Parathyroid adenoma (tissue), 2 donors: ENCODE measurements around the gene CLECL1.
"Not testable (repeated sequence)": the region's sequence is repeated elsewhere in the genome, so short reads cannot be mapped to it uniquely, and the experiment has no call there.

ENCODE experiments used
- H2AFZ ChIP-seq: fragments of 300-600 bp; sonication (generic); one replicate; pipeline ENCODE4 v1.7.0; 2017; ENCODE audit warnings: antibody characterized with exemption, mild to moderate bottlenecking
- H3K27ac ChIP-seq: fragments of 300-600 bp; sonication (generic); one replicate; pipeline ENCODE4 v1.7.0; 2017
- H3K27me3 ChIP-seq: fragments of 300-600 bp; sonication (generic); one replicate; pipeline ENCODE4 v1.7.0; 2017; ENCODE audit warnings: low read length; ENCODE audit not compliant: control insufficient read depth, insufficient read depth
- H3K36me3 ChIP-seq: fragments of 300-600 bp; sonication (generic); one replicate; pipeline ENCODE4 v1.7.0; 2017; ENCODE audit warnings: low read length; ENCODE audit not compliant: control insufficient read depth, insufficient read depth
- H3K4me1 ChIP-seq: fragments of 300-600 bp; sonication (generic); one replicate; pipeline ENCODE4 v1.7.0; 2017; ENCODE audit warnings: control low read depth
- H3K4me2 ChIP-seq: fragments of 300-600 bp; sonication (generic); one replicate; pipeline ENCODE4 v1.7.0; 2017; ENCODE audit warnings: low read length
- H3K4me3 ChIP-seq: fragments of 300-600 bp; sonication (generic); one replicate; pipeline ENCODE4 v1.7.0; 2017; ENCODE audit warnings: low read depth, low read length
- H3K79me2 ChIP-seq: fragments of 300-600 bp; sonication (generic); one replicate; pipeline ENCODE4 v1.7.0; 2017; ENCODE audit warnings: control low read depth
- H3K9ac ChIP-seq: fragments of 300-600 bp; sonication (generic); one replicate; pipeline ENCODE4 v1.7.0; 2017; ENCODE audit warnings: mild to moderate bottlenecking
- H3K9me3 ChIP-seq: fragments of 300-600 bp; sonication (generic); one replicate; pipeline ENCODE4 v1.7.0; 2017; ENCODE audit warnings: low read length; ENCODE audit not compliant: control insufficient read depth
- CTCF ChIP-seq: fragments of 300-600 bp; sonication (generic); IDR thresholded peaks from one replicate; pipeline ENCODE4 v1.7.0; 2017; ENCODE audit warnings: antibody characterized with exemption, mild to moderate bottlenecking
- donor health status: primary hyperparathyroidism.

Gene CLECL1

GRCh38 chr12:9721394-9722092 is 11.4 kb downstream of the CLECL1 start:
- Histone ChIP-seq H3K27ac (no peak overlapping the region), H3K4me3 (no peak overlapping the region), H3K4me2 (no peak overlapping the region), H3K9me3 (no peaks in the 10 kb centered on the region), H3K4me1 (no peaks in the 10 kb centered on the region), H3K79me2 (no peaks in the 10 kb centered on the region), H3K9ac (no peak overlapping the region), H2AFZ (no peak overlapping the region), H3K27me3 (no peaks in the 10 kb centered on the region), H3K36me3 (no peaks in the 10 kb centered on the region)
- no peak for TF ChIP-seq CTCF

- no peaks in the 10 kb centered on the region for H3K9me3 ChIP-seq
- H2AFZ ChIP-seq = no peak overlapping the region
- H3K4me3 ChIP-seq = no peak overlapping the region
- H3K4me1 ChIP-seq = no peaks in the 10 kb centered on the region
- no peak for TF ChIP-seq CTCF
- H3K79me2 ChIP-seq = no peaks in the 10 kb centered on the region
- no peak overlapping the region for H3K27ac ChIP-seq
- H3K36me3 ChIP-seq = no peaks in the 10 kb centered on the region
- H3K9ac ChIP-seq = no peak overlapping the region
- H3K4me2 ChIP-seq = no peak overlapping the region
- no peaks in the 10 kb centered on the region for H3K27me3 ChIP-seq
These were observed 13.1 kb downstream of the CLECL1 start for GRCh38 chr12:9719790-9720189.

DNA sequence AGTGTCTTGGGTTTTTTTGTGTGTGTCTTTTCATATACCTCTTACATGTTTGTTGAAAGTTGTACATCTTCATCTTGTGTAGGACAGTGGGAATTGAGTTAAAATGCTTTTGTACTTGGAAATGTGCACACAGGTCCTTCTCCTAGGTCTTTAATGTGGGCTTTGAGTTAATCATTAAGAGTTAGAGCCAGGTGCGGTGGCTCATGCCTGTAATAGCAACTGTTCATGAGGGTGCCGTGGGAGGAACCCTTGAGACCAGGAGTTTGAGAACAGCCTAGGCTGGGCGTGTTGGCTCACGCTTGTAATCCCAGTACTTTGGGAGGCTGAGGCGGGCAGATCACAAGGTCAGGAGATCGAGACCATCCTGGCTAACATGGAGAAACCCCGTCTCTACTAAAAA is 13.9 kb downstream of the CLECL1 start:
- H3K4me2 ChIP-seq = no peak overlapping the region
- H3K4me1 ChIP-seq = no peaks in the 10 kb centered on the region
- no peak overlapping the region for H3K27ac ChIP-seq
- no peaks in the 10 kb centered on the region for H3K27me3 ChIP-seq
- no peak overlapping the region for H2AFZ ChIP-seq
- no peak overlapping the region for H3K9ac ChIP-seq
- H3K79me2 ChIP-seq = no peaks in the 10 kb centered on the region
- no peak for TF ChIP-seq CTCF
- H3K9me3 ChIP-seq = no peaks in the 10 kb centered on the region
- no peak overlapping the region for H3K4me3 ChIP-seq
- H3K36me3 ChIP-seq = no peaks in the 10 kb centered on the region

GRCh38 chr12:9717070-9717925 is 15.6 kb downstream of the CLECL1 start:
- no peak overlapping the region for H3K4me2 ChIP-seq
- no peaks in the 10 kb centered on the region for H3K4me1 ChIP-seq
- no peaks in the 10 kb centered on the region for H3K36me3 ChIP-seq
- no peak overlapping the region for H3K27ac ChIP-seq
- no peaks in the 10 kb centered on the region for H3K9me3 ChIP-seq
- TF ChIP-seq CTCF = no peak
- no peaks in the 10 kb centered on the region for H3K79me2 ChIP-seq
- no peak overlapping the region for H3K9ac ChIP-seq
- no peaks in the 10 kb centered on the region for H3K27me3 ChIP-seq
- no peak overlapping the region for H2AFZ ChIP-seq
- no peak overlapping the region for H3K4me3 ChIP-seq

DNA sequence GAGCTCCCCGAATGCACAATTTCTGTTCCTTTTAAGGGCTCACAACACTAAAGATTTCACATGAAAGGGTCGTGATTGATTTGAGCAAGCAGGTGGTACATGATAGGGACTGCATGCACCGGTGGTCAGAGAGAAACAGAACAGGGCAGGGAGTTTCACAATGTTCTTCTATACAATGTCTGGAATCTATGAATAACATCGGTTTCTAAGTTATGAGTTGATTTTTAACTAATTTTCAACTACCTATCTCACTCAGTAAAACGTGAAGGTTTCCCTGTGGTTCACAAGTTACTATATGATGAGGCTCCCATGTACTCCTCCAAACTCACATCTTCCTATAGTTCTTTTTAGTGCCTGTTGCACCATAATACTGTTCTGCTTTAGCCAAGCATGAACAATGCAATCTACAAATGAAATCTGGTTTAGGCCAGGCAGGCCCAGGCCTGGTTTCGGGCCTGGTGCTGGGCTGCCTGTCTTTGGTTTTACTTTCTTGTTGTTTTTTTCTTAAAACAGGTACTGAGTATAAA is 19.8 kb downstream of the CLECL1 start:
- not testable (repeated sequence) for H3K36me3 ChIP-seq, H2AFZ ChIP-seq, H3K4me2 ChIP-seq, H3K9ac ChIP-seq, H3K4me3 ChIP-seq, H3K9me3 ChIP-seq, H3K4me1 ChIP-seq, H3K79me2 ChIP-seq, H3K27me3 ChIP-seq, H3K27ac ChIP-seq
